ENCODE results near the gene KLK2.

KLK2 gene

GRCh38 chr19:50835785-50836542, 37.3 kb upstream of the KLK2 start:
- Histone ChIP-seq H3K27me3 (ENCODE audit: control insufficient read depth in 1 of 2, insufficient read depth in 2 of 2, low read length in 2 of 2) (peaks cover 0 to 29% of the 10 kb centered on the region in 2 donors), H3K9ac (ENCODE audit: low read length) (no peak overlapping the region), H3K4me1 (ENCODE audit: insufficient read depth, low read length) (peaks cover 9% of the 10 kb centered on the region), H3K27ac (ENCODE audit: low read depth, low read length) (no peak overlapping the region), H3K9me3 (ENCODE audit: low read length) (no peaks in the 10 kb centered on the region), H3K4me3 (ENCODE audit: low read depth in 1 of 2, low read length in 2 of 2) (peak overlapping the region; percentile 46 to 65), H3K36me3 (ENCODE audit: insufficient read depth, low read length) (no peaks in the 10 kb centered on the region)

GRCh38 chr19:50836543-50837195, 36.6 kb upstream of the KLK2 start:
- Histone ChIP-seq H3K4me3 (ENCODE audit: low read depth in 1 of 2, low read length in 2 of 2) (peak overlapping the region in 1 of 2 donors; percentile 65), H3K27me3 (ENCODE audit: control insufficient read depth in 1 of 2, insufficient read depth in 2 of 2, low read length in 2 of 2) (peaks cover 0 to 24% of the 10 kb centered on the region in 2 donors), H3K9me3 (ENCODE audit: low read length) (no peaks in the 10 kb centered on the region), H3K36me3 (ENCODE audit: insufficient read depth, low read length) (no peaks in the 10 kb centered on the region), H3K4me1 (ENCODE audit: insufficient read depth, low read length) (peaks cover 9% of the 10 kb centered on the region), H3K27ac (ENCODE audit: low read depth, low read length) (no peak overlapping the region), H3K9ac (ENCODE audit: low read length) (no peak overlapping the region)

- peaks cover 9% of the 10 kb centered on the region for H3K4me1 ChIP-seq (ENCODE audit: insufficient read depth, low read length)
- H3K4me3 ChIP-seq (ENCODE audit: low read depth in 1 of 2, low read length in 2 of 2) = no peak overlapping the region
- peaks cover 0 to 24% of the 10 kb centered on the region in 2 donors for H3K27me3 ChIP-seq (ENCODE audit: control insufficient read depth in 1 of 2, insufficient read depth in 2 of 2, low read length in 2 of 2)
- H3K9me3 ChIP-seq (ENCODE audit: low read length) = no peaks in the 10 kb centered on the region
- no peak overlapping the region for H3K9ac ChIP-seq (ENCODE audit: low read length)
- no peaks in the 10 kb centered on the region for H3K36me3 ChIP-seq (ENCODE audit: insufficient read depth, low read length)
- no peak overlapping the region for H3K27ac ChIP-seq (ENCODE audit: low read depth, low read length)
Measured at GRCh38 chr19:50837300-50837699, 35.9 kb upstream of the KLK2 start.

GRCh38 chr19:50838239-50838638, 35.0 kb upstream of the KLK2 start:
- Histone ChIP-seq H3K36me3 (ENCODE audit: insufficient read depth, low read length) (no peaks in the 10 kb centered on the region), H3K27me3 (ENCODE audit: control insufficient read depth in 1 of 2, insufficient read depth in 2 of 2, low read length in 2 of 2) (peaks cover 0 to 21% of the 10 kb centered on the region in 2 donors), H3K4me3 (ENCODE audit: low read depth in 1 of 2, low read length in 2 of 2) (no peak overlapping the region), H3K4me1 (ENCODE audit: insufficient read depth, low read length) (peaks cover 9% of the 10 kb centered on the region), H3K27ac (ENCODE audit: low read depth, low read length) (no peak overlapping the region), H3K9me3 (ENCODE audit: low read length) (no peaks in the 10 kb centered on the region), H3K9ac (ENCODE audit: low read length) (no peak overlapping the region)

- no peak overlapping the region for H3K9ac ChIP-seq (ENCODE audit: low read length)
- no peaks in the 10 kb centered on the region for H3K9me3 ChIP-seq (ENCODE audit: low read length)
- peaks cover 7% of the 10 kb centered on the region for H3K4me1 ChIP-seq (ENCODE audit: insufficient read depth, low read length)
- H3K27ac ChIP-seq (ENCODE audit: low read depth, low read length) = no peak overlapping the region
- no peaks in the 10 kb centered on the region for H3K36me3 ChIP-seq (ENCODE audit: insufficient read depth, low read length)
- no peak overlapping the region for H3K4me3 ChIP-seq (ENCODE audit: low read depth in 1 of 2, low read length in 2 of 2)
- peaks cover 0 to 18% of the 10 kb centered on the region in 2 donors for H3K27me3 ChIP-seq (ENCODE audit: control insufficient read depth in 1 of 2, insufficient read depth in 2 of 2, low read length in 2 of 2)
Measured at GRCh38 chr19:50839712-50840655, 33.3 kb upstream of the KLK2 start.

- H3K4me3 ChIP-seq (ENCODE audit: low read depth in 1 of 2, low read length in 2 of 2) = no peak overlapping the region
- H3K27me3 ChIP-seq (ENCODE audit: control insufficient read depth in 1 of 2, insufficient read depth in 2 of 2, low read length in 2 of 2) = peaks cover 0 to 5% of the 10 kb centered on the region in 2 donors
- no peaks in the 10 kb centered on the region for H3K9me3 ChIP-seq (ENCODE audit: low read length)
- H3K36me3 ChIP-seq (ENCODE audit: insufficient read depth, low read length) = no peaks in the 10 kb centered on the region
- no peak overlapping the region for H3K27ac ChIP-seq (ENCODE audit: low read depth, low read length)
- no peak overlapping the region for H3K9ac ChIP-seq (ENCODE audit: low read length)
- no peaks in the 10 kb centered on the region for H3K4me1 ChIP-seq (ENCODE audit: insufficient read depth, low read length)
Measured at GRCh38 chr19:50842130-50842529, 31.1 kb upstream of the KLK2 start.

GRCh38 chr19:50843205-50843604, 30.0 kb upstream of the KLK2 start:
- H3K4me3 ChIP-seq (ENCODE audit: low read depth in 1 of 2, low read length in 2 of 2) = no peak overlapping the region
- H3K9ac ChIP-seq (ENCODE audit: low read length) = no peak overlapping the region
- H3K27me3 ChIP-seq (ENCODE audit: control insufficient read depth in 1 of 2, insufficient read depth in 2 of 2, low read length in 2 of 2) = peaks cover 0 to 3% of the 10 kb centered on the region in 2 donors
- no peaks in the 10 kb centered on the region for H3K4me1 ChIP-seq (ENCODE audit: insufficient read depth, low read length)
- no peaks in the 10 kb centered on the region for H3K36me3 ChIP-seq (ENCODE audit: insufficient read depth, low read length)
- H3K27ac ChIP-seq (ENCODE audit: low read depth, low read length) = no peak overlapping the region
- no peaks in the 10 kb centered on the region for H3K9me3 ChIP-seq (ENCODE audit: low read length)

GRCh38 chr19:50843701-50844221, 29.5 kb upstream of the KLK2 start:
- Histone ChIP-seq H3K27me3 (ENCODE audit: control insufficient read depth in 1 of 2, insufficient read depth in 2 of 2, low read length in 2 of 2) (no peaks in the 10 kb centered on the region), H3K4me1 (ENCODE audit: insufficient read depth, low read length) (no peaks in the 10 kb centered on the region), H3K9ac (ENCODE audit: low read length) (no peak overlapping the region), H3K4me3 (ENCODE audit: low read depth in 1 of 2, low read length in 2 of 2) (no peak overlapping the region), H3K36me3 (ENCODE audit: insufficient read depth, low read length) (no peaks in the 10 kb centered on the region), H3K9me3 (ENCODE audit: low read length) (no peaks in the 10 kb centered on the region), H3K27ac (ENCODE audit: low read depth, low read length) (no peak overlapping the region)

GRCh38 chr19:50844296-50844935, 28.8 kb upstream of the KLK2 start:
- Histone ChIP-seq H3K27ac (ENCODE audit: low read depth, low read length) (no peak overlapping the region), H3K9me3 (ENCODE audit: low read length) (no peaks in the 10 kb centered on the region), H3K27me3 (ENCODE audit: control insufficient read depth in 1 of 2, insufficient read depth in 2 of 2, low read length in 2 of 2) (no peaks in the 10 kb centered on the region), H3K4me1 (ENCODE audit: insufficient read depth, low read length) (no peaks in the 10 kb centered on the region), H3K36me3 (ENCODE audit: insufficient read depth, low read length) (no peaks in the 10 kb centered on the region), H3K4me3 (ENCODE audit: low read depth in 1 of 2, low read length in 2 of 2) (no peak overlapping the region), H3K9ac (ENCODE audit: low read length) (no peak overlapping the region)

- no peaks in the 10 kb centered on the region for H3K36me3 ChIP-seq (ENCODE audit: insufficient read depth, low read length)
- no peak overlapping the region for H3K9ac ChIP-seq (ENCODE audit: low read length)
- H3K9me3 ChIP-seq (ENCODE audit: low read length) = no peaks in the 10 kb centered on the region
- no peaks in the 10 kb centered on the region for H3K4me1 ChIP-seq (ENCODE audit: insufficient read depth, low read length)
- peaks cover 4 to 7% of the 10 kb centered on the region in 2 donors for H3K27me3 ChIP-seq (ENCODE audit: control insufficient read depth in 1 of 2, insufficient read depth in 2 of 2, low read length in 2 of 2)
- H3K27ac ChIP-seq (ENCODE audit: low read depth, low read length) = no peak overlapping the region
- H3K4me3 ChIP-seq (ENCODE audit: low read depth in 1 of 2, low read length in 2 of 2) = no peak overlapping the region
Measured at GRCh38 chr19:50850738-50851137, 22.5 kb upstream of the KLK2 start.
